GM12873 (cell line): ENCODE data around the gene OTUD7B.

Experiments used
- TF ChIP-seq, protein P1 (sequence below): IDR thresholded peaks from 2 replicates; pipeline ENCODE4 v1.5.1; 2012; ENCODE audit warnings: low read depth, mild to moderate bottlenecking, moderate library complexity, low read length, control low read depth; ENCODE audit not compliant: insufficient read depth; ENCODE audit errors: missing control alignments

OTUD7B gene

DNA sequence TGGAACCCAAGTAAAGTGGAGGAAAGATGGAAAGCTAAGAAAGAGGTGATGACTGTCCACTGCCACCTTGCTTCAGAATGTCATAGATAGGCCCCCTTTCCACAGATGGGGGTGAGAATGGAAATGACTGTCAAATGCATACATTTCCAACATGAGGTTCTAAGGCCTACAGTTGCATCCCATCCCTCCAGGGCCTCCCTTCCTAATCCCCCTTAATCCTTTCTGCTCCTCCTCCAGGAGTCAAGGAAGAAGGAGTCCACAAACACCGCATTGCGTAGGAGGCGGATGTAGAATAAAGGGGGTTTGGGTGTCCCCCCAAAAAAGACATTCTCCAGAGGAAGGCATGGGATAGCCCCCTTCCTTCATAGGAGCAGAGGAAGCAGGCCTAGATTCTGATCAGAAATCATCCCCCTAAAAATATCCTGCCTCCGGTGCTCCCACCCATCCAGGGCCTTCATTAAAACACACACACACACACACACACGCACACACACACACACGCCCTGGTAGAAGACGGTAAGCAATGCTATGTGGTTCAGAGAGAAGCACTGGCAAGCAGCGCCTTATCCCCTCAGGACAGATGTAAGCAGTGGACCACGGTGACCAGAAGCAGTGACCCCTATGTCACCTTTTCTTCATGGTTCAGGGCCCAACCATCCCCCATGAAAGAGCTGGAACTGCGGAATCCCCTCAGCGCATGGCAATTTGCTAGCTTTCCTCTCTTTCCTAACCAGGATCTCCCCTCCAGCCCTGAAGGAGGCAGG, 94.9 kb downstream of the OTUD7B start:
- TF ChIP-seq, protein P1, sequence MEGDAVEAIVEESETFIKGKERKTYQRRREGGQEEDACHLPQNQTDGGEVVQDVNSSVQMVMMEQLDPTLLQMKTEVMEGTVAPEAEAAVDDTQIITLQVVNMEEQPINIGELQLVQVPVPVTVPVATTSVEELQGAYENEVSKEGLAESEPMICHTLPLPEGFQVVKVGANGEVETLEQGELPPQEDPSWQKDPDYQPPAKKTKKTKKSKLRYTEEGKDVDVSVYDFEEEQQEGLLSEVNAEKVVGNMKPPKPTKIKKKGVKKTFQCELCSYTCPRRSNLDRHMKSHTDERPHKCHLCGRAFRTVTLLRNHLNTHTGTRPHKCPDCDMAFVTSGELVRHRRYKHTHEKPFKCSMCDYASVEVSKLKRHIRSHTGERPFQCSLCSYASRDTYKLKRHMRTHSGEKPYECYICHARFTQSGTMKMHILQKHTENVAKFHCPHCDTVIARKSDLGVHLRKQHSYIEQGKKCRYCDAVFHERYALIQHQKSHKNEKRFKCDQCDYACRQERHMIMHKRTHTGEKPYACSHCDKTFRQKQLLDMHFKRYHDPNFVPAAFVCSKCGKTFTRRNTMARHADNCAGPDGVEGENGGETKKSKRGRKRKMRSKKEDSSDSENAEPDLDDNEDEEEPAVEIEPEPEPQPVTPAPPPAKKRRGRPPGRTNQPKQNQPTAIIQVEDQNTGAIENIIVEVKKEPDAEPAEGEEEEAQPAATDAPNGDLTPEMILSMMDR, result no peak

GRCh38 chr1:149914545-149914944, 96.0 kb downstream of the OTUD7B start:
- TF ChIP-seq, protein P1, result no peak

DNA sequence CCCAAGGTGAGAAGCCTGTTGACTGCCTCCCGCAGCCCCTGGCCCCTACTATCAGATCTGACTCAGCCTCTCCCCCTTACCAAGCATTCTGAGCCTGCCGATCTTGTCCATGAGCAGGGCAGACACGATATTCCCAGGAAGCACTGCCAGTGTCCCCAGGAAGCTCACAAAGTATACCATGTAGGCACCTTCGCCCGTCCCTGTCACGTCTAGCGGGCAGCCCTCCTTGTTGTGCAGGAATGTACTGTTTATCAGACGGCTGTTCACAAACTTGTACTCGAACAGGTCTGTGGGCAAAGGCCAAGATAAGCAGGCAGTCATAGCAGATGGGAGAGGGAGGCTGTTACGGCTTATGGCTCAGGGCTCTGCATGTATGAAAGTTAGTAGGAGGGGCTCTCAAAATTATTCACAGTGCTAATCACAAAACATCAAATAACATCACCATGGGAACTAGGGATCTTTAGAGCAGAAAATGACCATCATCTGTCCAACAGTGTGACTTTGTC, 103.9 kb downstream of the OTUD7B start:
- TF ChIP-seq, protein P1, result no peak

DNA sequence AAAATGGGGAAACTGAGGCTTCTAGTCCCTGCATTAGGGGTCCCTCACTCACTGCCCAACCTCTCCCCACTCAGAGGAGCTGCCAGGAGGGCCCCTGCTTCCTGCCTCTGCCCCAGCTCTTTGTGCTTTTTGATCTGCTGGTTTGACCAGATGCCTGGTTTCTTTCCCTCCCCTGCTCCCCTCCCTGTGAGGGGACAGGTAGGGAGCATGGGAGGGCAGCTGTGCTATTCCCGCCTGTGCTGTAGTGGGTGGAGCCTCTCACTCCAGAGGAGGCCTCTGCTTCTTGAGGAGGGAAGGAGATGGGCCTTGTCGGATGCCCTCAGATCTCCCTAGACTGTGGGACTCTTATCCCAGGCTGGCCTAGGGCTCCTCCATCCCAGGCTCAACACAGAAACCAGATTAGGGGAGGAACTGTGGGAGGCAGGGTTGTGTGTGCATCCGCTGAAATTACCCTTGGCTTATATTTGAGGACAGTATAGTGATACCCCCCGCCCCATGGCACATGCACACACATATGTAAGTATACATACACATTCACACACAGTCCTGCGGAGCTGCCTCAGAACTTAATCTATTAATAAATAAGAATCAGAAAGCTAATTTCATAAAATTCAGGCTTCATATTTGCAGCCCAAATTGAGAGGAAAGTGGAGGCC, 106.6 kb downstream of the OTUD7B start:
- TF ChIP-seq, protein P1, result no peak

GRCh38 chr1:149899460-149900284, 110.9 kb downstream of the OTUD7B start, which contains the start of gene BOLA1:
TSS of gene BOLA1 (plus strand) at chr1:149899568. CDS start at chr1:149900060, 492 bp downstream.
- TF ChIP-seq, protein P1, result no peak

DNA sequence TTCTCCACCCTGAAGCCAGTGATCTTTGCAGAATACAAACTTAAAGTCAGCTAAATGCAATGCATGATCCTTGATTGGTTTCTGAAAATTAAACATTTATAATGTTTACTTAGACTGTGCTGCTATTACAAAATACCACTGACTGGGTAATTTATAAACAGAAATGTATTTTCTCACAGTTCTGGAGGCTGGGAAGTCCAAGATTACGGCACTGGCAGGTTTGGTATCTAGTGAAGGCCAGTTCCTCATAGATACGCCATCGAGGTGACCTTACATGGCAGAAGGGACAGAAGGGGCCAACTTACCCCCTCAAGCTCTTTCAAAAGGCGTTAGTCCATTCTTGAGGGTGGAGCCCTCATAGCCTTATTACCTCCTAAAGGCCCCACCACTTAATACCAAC, 114.0 kb downstream of the OTUD7B start:
- TF ChIP-seq, protein P1, result no peak

DNA sequence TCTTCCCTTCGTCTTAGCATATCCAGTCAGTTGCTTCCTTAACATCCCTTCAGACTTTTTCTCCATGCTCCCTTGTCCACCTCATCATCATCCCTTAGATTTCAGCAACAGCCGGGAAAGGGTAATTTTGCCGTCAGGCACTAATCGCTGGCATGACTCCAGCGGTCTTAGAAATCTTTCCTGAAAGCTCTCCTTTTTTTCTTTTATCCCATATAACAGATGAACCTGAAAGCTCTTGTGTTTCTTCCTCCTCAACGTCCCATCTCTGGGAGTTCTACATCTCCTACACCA, 121.6 kb downstream of the OTUD7B start:
- TF ChIP-seq, protein P1, result no peak
